Uterine smooth muscle cell (primary cell): ENCODE results near the gene MVK. TPM values are rescaled to one million over a fixed set of nuclear protein-coding genes. Genes with fewer than 3 reads are reported as not detected.

Experiments
- total RNA-seq: library from RNA; depleted of rRNA; stranded (reverse); fragments of >200 nt; gene quantifications from 2 replicates; pipeline ENCODE4 v1.2.3, GENCODE V29; 2014

MVK gene
- 31.2 and 49.2 TPM in 2 replicates for total RNA-seq

GRCh38 chr12:109573029-109573913, at the start of gene MVK, which contains the start of gene MMAB:
MVK (plus strand) TSS chr12:109573794; CDS start chr12:109574823, 1,029 bp downstream.
MMAB (minus strand) TSS chr12:109573504; CDS start chr12:109573480, 24 bp downstream.

Other genes starting within 250 kb of the MVK start
- not detected in 2 replicates for gene MYO1H, start 225.9 kb upstream of the MVK start, total RNA-seq
- gene KCTD10, start 96.5 kb upstream of the MVK start, total RNA-seq, result 90.4 and 93.2 TPM in 2 replicates
- 52.2 and 60.0 TPM in 2 replicates for gene UBE3B, start 96.2 kb upstream of the MVK start, total RNA-seq
- 43.9 and 63.7 TPM in 2 replicates for gene MMAB, start 290 bp upstream of the MVK start, total RNA-seq
- 0.11 and 0.37 TPM in 2 replicates for gene FAM222A, start 140.0 kb downstream of the MVK start, total RNA-seq